ENCODE results near the gene ZC3H7A. TPM values are rescaled to one million over a fixed set of nuclear protein-coding genes. Genes with fewer than 3 reads are reported as not detected.
"Not testable (repeated sequence)": the region's sequence is repeated elsewhere in the genome, so short reads cannot be mapped to it uniquely, and the experiment has no call there.

Gene ZC3H7A
- polyA plus RNA-seq (2013, experiment 1 of 2; ENCODE audit: insufficient read length) = 51.1 TPM
- 49.8 TPM for polyA plus RNA-seq (2013, experiment 2 of 2; ENCODE audit: insufficient read length)

GRCh38 chr16:11797166-11797956, at the start of gene ZC3H7A:
TSS of gene ZC3H7A (minus strand) at chr16:11797258. CDS start at chr16:11782354, 14,904 bp downstream.
- peak; percentile 97 for DNase-seq

- DNase-seq = no peak
Measured at GRCh38 chr16:11844499-11844898, 47.4 kb upstream of the ZC3H7A start.

GRCh38 chr16:11843861-11844260, 46.8 kb upstream of the ZC3H7A start:
- no peak for DNase-seq

- no peak for DNase-seq
Measured at GRCh38 chr16:11843206-11843605, 46.1 kb upstream of the ZC3H7A start.

- no peak for DNase-seq
Measured at GRCh38 chr16:11841026-11841425, 44.0 kb upstream of the ZC3H7A start.

GRCh38 chr16:11836650-11837244, 39.7 kb upstream of the ZC3H7A start:
- peak; percentile 95 for DNase-seq

- DNase-seq = peak; percentile 91
Measured at GRCh38 chr16:11835891-11836649, 39.0 kb upstream of the ZC3H7A start.

GRCh38 chr16:11835309-11835708, 38.3 kb upstream of the ZC3H7A start:
- no peak for DNase-seq

GRCh38 chr16:11833951-11834695, 37.1 kb upstream of the ZC3H7A start:
- DNase-seq = peak; percentile 66

- no peak for DNase-seq
Measured at GRCh38 chr16:11828696-11829095, 31.6 kb upstream of the ZC3H7A start.

GRCh38 chr16:11825520-11826165, 28.6 kb upstream of the ZC3H7A start:
- not testable (repeated sequence) for DNase-seq

GRCh38 chr16:11824362-11824761, 27.3 kb upstream of the ZC3H7A start:
- peak; percentile 6 for DNase-seq

GRCh38 chr16:11823645-11824044, 26.6 kb upstream of the ZC3H7A start:
- not testable (repeated sequence) for DNase-seq

- DNase-seq = no peak
Measured at GRCh38 chr16:11819798-11820197, 22.7 kb upstream of the ZC3H7A start.

GRCh38 chr16:11818970-11819369, 21.9 kb upstream of the ZC3H7A start:
- not testable (repeated sequence) for DNase-seq

- DNase-seq = no peak
Measured at GRCh38 chr16:11816123-11816522, 19.1 kb upstream of the ZC3H7A start.

- not testable (repeated sequence) for DNase-seq
Measured at GRCh38 chr16:11814800-11815199, 17.7 kb upstream of the ZC3H7A start.

GRCh38 chr16:11806721-11807120, 9.7 kb upstream of the ZC3H7A start:
- peak; percentile 72 for DNase-seq

GRCh38 chr16:11805556-11805955, 8.5 kb upstream of the ZC3H7A start:
- DNase-seq = no peak

GRCh38 chr16:11801481-11802021, 4.5 kb upstream of the ZC3H7A start:
- peak; percentile 19 for DNase-seq

- no peak for DNase-seq
Measured at GRCh38 chr16:11800382-11800718, 3.3 kb upstream of the ZC3H7A start.

Data from fibroblast of skin of abdomen (primary cell).